A549 (cell line): Measurements from ENCODE around the gene GP1BA. TPM values are rescaled to one million over a fixed set of nuclear protein-coding genes. Genes with fewer than 3 reads are reported as not detected.

Experiments used
- BHLHE40 ChIP-seq: IDR thresholded peaks from 2 replicates; pipeline ENCODE4 v1.6.1; 2012; ENCODE audit warnings: low read depth, low read length, inconsistent platforms
- CHD2 ChIP-seq: fragments of 150-350 bp; IDR thresholded peaks from 2 replicates; pipeline ENCODE4 v1.6.1; 2014; ENCODE audit warnings: low read length; ENCODE audit not compliant: partially characterized antibody
- CHD4 ChIP-seq: fragments of 200-600 bp; sonication (generic); IDR thresholded peaks from 2 replicates; pipeline ENCODE4 v1.6.1; 2016; ENCODE audit warnings: antibody characterized with exemption, mild to moderate bottlenecking, borderline replicate concordance
- ELK1 ChIP-seq: fragments of 150-350 bp; IDR thresholded peaks from 2 replicates; pipeline ENCODE4 v1.6.1; 2014; ENCODE audit warnings: low read depth, mild to moderate bottlenecking, low read length
- ESRRA ChIP-seq: fragments of 150-350 bp; IDR thresholded peaks from 2 replicates; pipeline ENCODE4 v1.6.1; 2014; ENCODE audit warnings: mild to moderate bottlenecking, low read length, borderline replicate concordance
- FOSB ChIP-seq: fragments of 250-450 bp; sonication (Bioruptor Pico); IDR thresholded peaks from 2 replicates; pipeline ENCODE4 v1.5.0; 2020; ENCODE audit warnings: mild to moderate bottlenecking, moderate library complexity
- FOSL2 ChIP-seq, 2 experiments: fragments of 450-650 bp in 1 of 2; fragments of >200 bp in 1 of 2; sonication (Bioruptor Twin) in 1 of 2; formaldehyde crosslinking; IDR thresholded peaks; 2 replicates each; pipeline versions ENCODE4 v1.5.0 to v1.6.1; 2016 to 2020; ENCODE audit warnings: mild to moderate bottlenecking in 1 of 2, moderate library complexity in 1 of 2
- GATA3 ChIP-seq: IDR thresholded peaks from 2 replicates; pipeline ENCODE4 v1.6.1; 2012; ENCODE audit warnings: borderline replicate concordance
- HOXB13 ChIP-seq: fragments of 250-450 bp; sonication (Bioruptor Pico); IDR thresholded peaks from 2 replicates; pipeline ENCODE4 v1.5.0; 2020; ENCODE audit warnings: low read depth, mild to moderate bottlenecking, moderate library complexity
- HOXB5 ChIP-seq: fragments of 250-450 bp; sonication (Bioruptor Pico); IDR thresholded peaks from 2 replicates; pipeline ENCODE4 v1.5.0; 2020; ENCODE audit warnings: mild to moderate bottlenecking, moderate library complexity
- JUN ChIP-seq, 2 experiments: fragments of >200 bp; sonication (Bioruptor Twin); formaldehyde crosslinking; IDR thresholded peaks; 2 replicates in 1 of 2; 3 replicates in 1 of 2; pipeline ENCODE4 v1.6.1; 2016 to 2017
- KDM1A ChIP-seq: fragments of 200-600 bp; sonication (generic); IDR thresholded peaks from 2 replicates; pipeline ENCODE4 v1.6.1; 2016; ENCODE audit warnings: low read depth, mild to moderate bottlenecking
- MYC ChIP-seq: IDR thresholded peaks from 2 replicates; pipeline ENCODE4 v1.6.1; 2012; ENCODE audit warnings: mild to moderate bottlenecking, inconsistent platforms, low read length, improper control_type of control experiment, borderline replicate concordance
- PBX3 ChIP-seq: IDR thresholded peaks from 2 replicates; pipeline ENCODE4 v1.6.1; 2012
- PHF8 ChIP-seq: fragments of 200-600 bp; sonication (generic); IDR thresholded peaks from 2 replicates; pipeline ENCODE4 v1.6.1; 2016; ENCODE audit warnings: low read depth, mild to moderate bottlenecking, antibody characterized with exemption, moderate library complexity, borderline replicate concordance
- RAD21 ChIP-seq, 2 experiments: fragments of >200 bp in 1 of 2; sonication (Bioruptor Twin) in 1 of 2; formaldehyde crosslinking in 1 of 2; IDR thresholded peaks in 1 of 2; conservative IDR thresholded peaks in 1 of 2; 2 replicates in 1 of 2; 3 replicates in 1 of 2; pipeline ENCODE4 v1.6.1; 2012 to 2018; ENCODE audit warnings: inconsistent platforms in 1 of 2
- SMC3 ChIP-seq: fragments of >200 bp; sonication (Bioruptor Twin); formaldehyde crosslinking; IDR thresholded peaks from 3 replicates; pipeline ENCODE4 v1.6.1; 2018; ENCODE audit warnings: inconsistent platforms
- SREBF2 ChIP-seq: fragments of 450-650 bp; IDR thresholded peaks from 2 replicates; pipeline ENCODE4 v1.6.1; 2014; ENCODE audit warnings: mild to moderate bottlenecking, moderate library complexity
- TP53 ChIP-seq: fragments of 250-450 bp; sonication (Bioruptor Pico); IDR thresholded peaks from 2 replicates; pipeline ENCODE4 v1.5.0; 2021; ENCODE audit warnings: mild to moderate bottlenecking, moderate library complexity
- polyA plus RNA-seq, 4 experiments: library from polyadenylated mRNA; depleted of rRNA in 3 of 4; stranded (reverse); fragments of >200 nt; fragmentation: RNase III in 1 of 4; extraction: RNeasy Plus Mini Kit Qiagen cat#74134 plus additional on column Dnase treatment in 1 of 4; gene quantifications; 2 replicates in 3 of 4; 3 replicates in 1 of 4; pipeline ENCODE4 v1.2.3, GENCODE V29; 2011 to 2017
- TF ChIP-seq, protein P1 (sequence below): fragments of 450-650 bp; IDR thresholded peaks from 2 replicates; pipeline ENCODE4 v1.6.1; 2014; ENCODE audit warnings: antibody characterized with exemption
- TF ChIP-seq, protein P2 (sequence below): fragments of 200-600 bp; sonication (generic); IDR thresholded peaks from 2 replicates; pipeline ENCODE4 v1.6.1; 2016; ENCODE audit warnings: antibody characterized with exemption, mild to moderate bottlenecking, moderate library complexity
- TF ChIP-seq, protein P3 (sequence below): fragments of 250-450 bp; sonication (Bioruptor Pico); IDR thresholded peaks from 2 replicates; pipeline ENCODE4 v1.5.0; 2020; ENCODE audit warnings: low read depth, mild to moderate bottlenecking, moderate library complexity

Gene GP1BA
- polyA plus RNA-seq, 2 of the 4 experiments (the other 2 are of a cell fraction): not detected

DNA sequence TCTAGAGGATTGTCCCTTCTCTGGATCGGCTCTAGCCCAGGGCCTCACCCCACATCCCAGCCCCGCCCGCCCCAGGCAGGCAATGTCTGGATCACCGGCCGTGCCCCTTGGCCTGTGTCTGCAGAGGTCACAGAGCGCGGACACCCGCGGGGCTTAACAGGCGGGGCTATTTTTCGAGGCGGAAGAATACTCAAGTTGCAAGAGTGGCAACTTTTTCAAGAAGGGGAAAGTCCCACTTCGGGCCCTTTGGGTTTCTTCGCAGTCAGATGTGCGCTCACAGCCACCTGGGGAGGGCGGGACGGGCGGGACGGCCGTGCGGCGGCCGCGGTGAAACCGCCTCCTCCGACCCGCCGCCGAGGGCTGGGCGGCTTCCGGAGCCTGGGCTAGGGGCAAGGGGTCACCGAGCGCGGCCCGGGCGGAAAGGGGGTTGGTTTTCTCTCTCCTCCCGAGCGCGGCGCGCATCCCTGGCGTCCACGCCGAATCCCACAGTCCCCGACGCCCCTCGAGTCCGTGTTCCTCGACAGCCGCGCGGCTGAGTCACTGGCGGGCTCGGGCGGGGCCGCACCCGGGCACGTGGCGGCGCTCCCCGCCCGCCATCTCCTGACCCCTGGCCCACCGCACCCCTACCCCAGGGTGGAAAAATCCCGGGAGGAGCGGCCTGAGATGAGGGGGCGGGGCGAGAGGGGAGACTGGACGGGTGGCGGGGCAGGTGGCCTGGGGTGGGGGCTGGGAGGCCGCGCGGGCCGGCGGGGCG is 17.4 kb downstream of the GP1BA start (continued):
- TF ChIP-seq ELK1 (no peak), SMC3 (peak; percentile 17; the same call in 2 of the 3 replicates), HOXB13 (CRISPR knock-in tag) (peak; percentile 64; the same call in 1 of the 2 replicates), TP53 (CRISPR knock-in tag) (no peak), CHD2 (no peak), CHD4 (no peak), SREBF2 (no peak), FOSB (no peak), RAD21 (conservative IDR thresholded peaks at IDR 0.05 in 1 of 2, IDR thresholded peaks at IDR 0.05 in 1 of 2) (no peak), PHF8 (0 out of 2 replicates have a peak, but pooled peaks have one; percentile 4), BHLHE40 (peak; percentile 62; the same call in 1 of the 2 replicates), PBX3 (no peak; the same call in 1 of the 2 replicates), KDM1A (no peak), FOSL2 (IDR thresholded peaks at IDR 0.05) (no peak), FOSL2 (CRISPR knock-in tag; IDR thresholded peaks at IDR 0.05) (peak; percentile 83), MYC (peak; percentile 98), ESRRA (0 out of 2 replicates have a peak, but pooled peaks have one; percentile 22), GATA3 (0 out of 2 replicates have a peak, but pooled peaks have one; percentile 12), HOXB5 (CRISPR knock-in tag) (peak; percentile 80; the same call in 1 of the 2 replicates), JUN (IDR thresholded peaks at IDR 0.05) (no peak; a peak in 1 of 5 replicates)
- TF ChIP-seq, protein P1, sequence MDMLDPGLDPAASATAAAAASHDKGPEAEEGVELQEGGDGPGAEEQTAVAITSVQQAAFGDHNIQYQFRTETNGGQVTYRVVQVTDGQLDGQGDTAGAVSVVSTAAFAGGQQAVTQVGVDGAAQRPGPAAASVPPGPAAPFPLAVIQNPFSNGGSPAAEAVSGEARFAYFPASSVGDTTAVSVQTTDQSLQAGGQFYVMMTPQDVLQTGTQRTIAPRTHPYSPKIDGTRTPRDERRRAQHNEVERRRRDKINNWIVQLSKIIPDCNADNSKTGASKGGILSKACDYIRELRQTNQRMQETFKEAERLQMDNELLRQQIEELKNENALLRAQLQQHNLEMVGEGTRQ: peak; percentile 67
- TF ChIP-seq, protein P2, sequence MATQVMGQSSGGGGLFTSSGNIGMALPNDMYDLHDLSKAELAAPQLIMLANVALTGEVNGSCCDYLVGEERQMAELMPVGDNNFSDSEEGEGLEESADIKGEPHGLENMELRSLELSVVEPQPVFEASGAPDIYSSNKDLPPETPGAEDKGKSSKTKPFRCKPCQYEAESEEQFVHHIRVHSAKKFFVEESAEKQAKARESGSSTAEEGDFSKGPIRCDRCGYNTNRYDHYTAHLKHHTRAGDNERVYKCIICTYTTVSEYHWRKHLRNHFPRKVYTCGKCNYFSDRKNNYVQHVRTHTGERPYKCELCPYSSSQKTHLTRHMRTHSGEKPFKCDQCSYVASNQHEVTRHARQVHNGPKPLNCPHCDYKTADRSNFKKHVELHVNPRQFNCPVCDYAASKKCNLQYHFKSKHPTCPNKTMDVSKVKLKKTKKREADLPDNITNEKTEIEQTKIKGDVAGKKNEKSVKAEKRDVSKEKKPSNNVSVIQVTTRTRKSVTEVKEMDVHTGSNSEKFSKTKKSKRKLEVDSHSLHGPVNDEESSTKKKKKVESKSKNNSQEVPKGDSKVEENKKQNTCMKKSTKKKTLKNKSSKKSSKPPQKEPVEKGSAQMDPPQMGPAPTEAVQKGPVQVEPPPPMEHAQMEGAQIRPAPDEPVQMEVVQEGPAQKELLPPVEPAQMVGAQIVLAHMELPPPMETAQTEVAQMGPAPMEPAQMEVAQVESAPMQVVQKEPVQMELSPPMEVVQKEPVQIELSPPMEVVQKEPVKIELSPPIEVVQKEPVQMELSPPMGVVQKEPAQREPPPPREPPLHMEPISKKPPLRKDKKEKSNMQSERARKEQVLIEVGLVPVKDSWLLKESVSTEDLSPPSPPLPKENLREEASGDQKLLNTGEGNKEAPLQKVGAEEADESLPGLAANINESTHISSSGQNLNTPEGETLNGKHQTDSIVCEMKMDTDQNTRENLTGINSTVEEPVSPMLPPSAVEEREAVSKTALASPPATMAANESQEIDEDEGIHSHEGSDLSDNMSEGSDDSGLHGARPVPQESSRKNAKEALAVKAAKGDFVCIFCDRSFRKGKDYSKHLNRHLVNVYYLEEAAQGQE: no peak
- TF ChIP-seq, protein P3, sequence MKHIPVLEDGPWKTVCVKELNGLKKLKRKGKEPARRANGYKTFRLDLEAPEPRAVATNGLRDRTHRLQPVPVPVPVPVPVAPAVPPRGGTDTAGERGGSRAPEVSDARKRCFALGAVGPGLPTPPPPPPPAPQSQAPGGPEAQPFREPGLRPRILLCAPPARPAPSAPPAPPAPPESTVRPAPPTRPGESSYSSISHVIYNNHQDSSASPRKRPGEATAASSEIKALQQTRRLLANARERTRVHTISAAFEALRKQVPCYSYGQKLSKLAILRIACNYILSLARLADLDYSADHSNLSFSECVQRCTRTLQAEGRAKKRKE (CRISPR knock-in tag): peak; percentile 38; the same call in 1 of the 2 replicates
